Activated T-cell treated with anti-CD3 and anti-CD28 coated beads for 4 hours (primary cell): ENCODE results near the gene LAMB3.
A peak's percentile ranks its signal among the peaks of the same experiment; 100 is the strongest.

Source experiments
- DNase-seq: peaks from one replicate; pipeline ENCODE4 v3.0.0-alpha.2; 2020

The LAMB3 gene

DNA sequence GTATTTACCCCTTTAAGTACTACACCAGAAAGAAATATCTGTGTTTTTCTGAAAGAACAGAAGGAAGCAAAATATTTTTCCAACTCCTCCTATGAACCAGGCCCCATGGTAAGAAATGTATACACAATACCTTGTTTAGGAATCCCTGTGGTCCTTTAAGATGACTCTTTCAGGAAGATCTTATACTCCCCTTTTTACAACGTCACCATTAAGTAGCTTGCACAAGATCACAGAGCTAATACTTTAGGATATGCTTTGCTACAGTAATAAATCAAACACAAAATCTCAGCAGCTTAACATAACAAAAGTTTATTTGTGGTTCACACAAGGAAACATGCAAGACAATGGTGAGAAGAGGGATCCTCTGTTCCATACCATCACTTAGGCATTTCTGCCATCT is 8.8 kb upstream of the LAMB3 start:
- no peak for DNase-seq

DNA sequence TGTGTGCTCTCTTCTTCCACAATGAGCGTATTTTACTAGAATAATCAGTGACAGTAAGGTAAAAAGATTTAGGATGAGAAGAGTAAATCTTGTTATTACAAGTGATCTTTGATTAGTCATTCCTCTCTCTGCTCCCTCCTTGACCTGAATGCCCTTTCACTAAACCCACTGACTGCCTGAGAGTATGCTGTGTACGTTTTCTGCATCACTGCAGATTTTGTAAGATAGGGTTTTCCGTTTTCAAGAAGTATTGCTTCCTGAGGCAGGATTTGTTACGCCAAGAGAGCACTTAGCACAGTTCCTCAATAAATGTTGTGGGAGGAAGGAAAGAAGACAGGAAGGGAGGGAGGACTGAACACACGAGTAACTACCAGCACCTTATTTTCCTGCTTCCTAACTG is 7.7 kb upstream of the LAMB3 start:
- no peak for DNase-seq

DNA sequence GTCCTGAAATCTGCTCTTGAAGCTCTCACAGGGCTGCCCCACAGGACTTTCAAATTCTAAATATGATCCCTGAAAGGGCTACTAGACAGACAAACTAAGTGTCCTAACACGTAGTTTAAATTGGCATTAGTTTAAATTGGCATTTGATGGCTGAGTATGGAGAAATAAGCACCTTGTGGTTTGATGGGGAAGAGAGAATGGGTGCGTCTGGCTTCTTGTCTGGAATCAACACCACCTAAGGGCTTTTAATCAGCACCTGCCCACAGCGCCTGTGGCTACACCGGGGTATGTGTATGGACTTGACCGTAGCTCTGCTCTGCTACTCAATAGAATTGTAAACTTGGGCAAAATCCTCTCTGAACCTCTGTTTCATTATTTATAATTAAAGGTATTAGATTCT is 5.7 kb upstream of the LAMB3 start:
- no peak for DNase-seq

DNA sequence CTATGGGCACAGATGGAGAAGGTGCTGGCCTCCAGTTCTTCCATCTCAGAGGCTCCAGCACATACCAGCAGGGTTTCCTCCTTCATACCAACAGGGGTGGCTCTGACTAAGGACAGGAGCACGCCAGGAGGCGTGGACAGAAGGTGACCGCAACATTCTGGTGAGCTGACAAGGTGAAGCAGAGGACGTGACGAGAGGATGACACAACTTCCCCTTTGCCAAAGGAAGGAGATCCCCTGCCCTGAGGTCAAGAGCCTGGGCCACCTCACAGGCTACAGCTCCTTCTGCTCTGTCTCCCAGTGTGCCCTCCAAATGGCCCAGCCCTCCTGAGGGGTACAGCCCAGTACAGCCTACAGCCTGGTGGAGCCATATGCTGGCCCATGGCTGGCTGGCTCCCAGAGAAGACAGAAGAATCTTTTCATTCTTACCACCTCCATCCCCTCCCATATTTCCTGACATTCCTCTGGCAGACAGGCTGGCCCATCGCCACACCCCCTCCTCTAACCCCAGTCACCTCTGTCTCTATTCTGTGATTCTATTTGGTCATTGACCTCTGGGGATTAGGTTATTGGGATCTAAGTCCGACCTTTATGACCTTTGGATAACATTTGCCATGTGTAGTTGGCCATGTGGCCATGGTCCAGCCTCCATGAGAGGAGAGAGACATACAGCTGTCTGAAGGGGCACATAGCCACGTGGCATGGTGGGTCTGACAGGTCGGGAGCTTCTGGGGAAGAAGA is 5.1 kb upstream of the LAMB3 start:
- DNase-seq: no peak

DNA sequence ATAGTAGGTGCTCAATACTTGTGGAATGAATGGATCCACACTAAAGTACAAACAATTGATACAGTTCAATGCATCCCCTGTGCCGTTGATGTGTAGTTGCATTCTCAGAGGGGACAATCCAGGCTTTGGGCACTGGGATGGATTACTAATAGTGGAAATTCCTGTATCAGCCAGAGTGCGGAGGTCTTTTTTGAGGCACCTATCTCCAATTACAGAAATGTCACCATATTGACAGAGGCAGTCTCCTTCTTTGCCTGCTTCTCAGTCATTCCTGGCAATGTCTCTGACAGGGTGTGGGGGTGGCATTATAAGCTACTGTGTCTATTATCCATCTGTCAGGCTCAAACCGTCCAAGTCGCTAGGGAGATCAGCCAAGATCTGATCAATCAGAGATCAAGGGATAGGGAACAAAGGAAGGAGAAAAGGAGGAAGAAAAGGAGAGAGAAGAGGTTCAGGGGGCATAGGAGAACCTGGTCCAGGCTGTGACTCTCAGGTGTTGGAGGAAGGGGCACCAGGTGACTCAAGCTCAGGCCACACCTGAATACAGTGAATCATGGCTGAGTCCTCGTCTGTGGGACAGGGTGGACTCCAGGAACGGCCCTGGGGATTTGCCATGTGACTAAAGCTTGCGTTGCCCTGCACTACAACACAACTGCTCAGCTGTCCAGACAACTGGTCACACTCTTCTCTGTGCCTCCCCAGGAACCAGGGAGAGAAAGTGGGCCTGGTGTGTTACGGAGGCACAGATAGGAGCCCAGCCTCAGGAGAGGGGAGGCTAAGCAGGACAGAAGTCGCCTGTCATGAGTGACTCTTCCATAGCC is 3.4 kb upstream of the LAMB3 start:
- no peak for DNase-seq

DNA sequence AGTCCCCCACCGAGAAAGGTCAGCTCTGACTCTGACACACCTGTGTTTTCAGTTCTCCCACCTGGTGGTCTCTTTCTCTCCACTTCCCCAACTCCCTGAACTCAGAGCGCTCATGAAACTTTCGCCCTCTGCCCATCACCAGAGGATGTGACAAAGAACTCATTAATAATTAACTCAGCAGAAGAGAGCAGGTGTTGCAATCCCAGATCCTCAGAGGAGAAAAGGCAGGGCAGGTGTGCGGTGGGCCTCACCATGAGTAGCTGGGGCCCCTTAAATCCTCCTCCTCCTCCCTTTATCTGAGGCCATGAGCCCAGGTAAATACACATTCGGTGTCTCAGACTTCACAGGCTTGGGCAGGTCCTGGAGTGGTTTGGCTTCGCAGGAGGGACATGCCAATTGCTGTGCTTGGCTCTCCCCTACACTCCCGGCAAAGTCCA is 1.7 kb upstream of the LAMB3 start:
- no peak for DNase-seq

DNA sequence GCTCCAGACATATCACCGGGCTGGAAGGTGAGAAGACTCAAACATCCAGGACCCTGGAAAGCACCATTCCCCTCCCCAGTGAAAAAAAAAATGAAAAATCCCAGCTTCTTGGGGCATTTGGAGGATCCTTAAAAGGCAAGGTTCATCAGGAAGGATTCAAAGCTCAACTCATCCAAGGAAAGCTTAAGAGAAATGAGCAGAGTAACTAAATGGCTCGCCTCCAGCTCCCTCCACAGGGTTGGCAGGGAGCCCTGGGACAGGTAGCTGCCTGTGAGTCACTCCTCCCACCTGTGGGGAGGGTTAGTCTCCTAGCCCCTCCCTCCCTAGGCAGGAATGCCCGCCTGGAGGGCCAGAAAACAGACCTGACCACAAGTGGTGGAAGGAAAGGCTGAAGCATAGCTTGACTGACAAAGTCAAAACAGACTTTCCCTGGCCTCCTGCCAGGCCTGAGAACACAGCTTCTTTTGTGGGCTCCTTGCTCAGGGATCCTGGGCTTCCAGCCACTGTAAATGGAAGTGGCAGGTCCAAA is 712 bp upstream of the LAMB3 start:
- peak; percentile 21 for DNase-seq

DNA sequence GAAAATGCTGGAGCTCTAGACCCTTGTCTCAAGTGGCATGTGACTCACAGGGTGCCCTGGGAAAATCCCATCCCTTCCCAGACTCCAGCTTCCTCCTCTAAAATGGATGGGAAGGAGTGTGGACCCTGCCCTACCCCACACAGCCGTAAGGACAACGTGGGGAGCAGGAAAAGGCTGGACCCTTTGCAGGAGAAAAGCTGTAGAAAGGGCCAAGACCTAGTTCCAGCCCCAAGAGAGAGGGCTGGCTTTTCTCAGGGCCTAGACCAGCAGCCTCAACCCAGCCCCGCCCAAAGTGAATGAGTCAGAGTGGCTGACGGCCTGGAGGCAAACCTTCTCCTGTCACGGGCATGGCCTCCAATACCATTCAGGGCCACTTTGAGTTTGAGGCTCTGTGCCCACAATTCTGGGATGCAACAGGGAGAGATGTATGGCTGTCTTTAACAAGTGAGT is 1.1 kb downstream of the LAMB3 start:
- DNase-seq: peak; percentile 14

DNA sequence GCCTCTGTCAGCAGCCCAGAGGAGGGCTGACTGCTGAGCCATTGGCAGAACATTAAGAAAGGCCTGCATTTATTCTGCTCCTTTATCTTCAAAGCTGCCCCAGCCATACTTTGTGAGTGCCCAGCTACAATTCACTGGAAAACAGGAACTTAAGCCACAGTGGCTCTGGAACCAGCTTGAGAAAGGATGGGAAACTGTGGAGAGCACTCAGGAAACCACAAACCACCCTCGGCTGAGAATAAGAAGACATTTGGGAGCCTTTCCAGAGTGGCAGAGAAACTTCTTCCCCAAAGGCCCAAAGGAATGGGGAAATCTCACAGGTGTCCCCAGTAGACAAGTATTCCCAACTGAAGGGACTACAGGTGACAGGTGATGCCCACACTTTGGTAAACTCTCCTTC is 1.8 kb downstream of the LAMB3 start:
- DNase-seq: no peak

DNA sequence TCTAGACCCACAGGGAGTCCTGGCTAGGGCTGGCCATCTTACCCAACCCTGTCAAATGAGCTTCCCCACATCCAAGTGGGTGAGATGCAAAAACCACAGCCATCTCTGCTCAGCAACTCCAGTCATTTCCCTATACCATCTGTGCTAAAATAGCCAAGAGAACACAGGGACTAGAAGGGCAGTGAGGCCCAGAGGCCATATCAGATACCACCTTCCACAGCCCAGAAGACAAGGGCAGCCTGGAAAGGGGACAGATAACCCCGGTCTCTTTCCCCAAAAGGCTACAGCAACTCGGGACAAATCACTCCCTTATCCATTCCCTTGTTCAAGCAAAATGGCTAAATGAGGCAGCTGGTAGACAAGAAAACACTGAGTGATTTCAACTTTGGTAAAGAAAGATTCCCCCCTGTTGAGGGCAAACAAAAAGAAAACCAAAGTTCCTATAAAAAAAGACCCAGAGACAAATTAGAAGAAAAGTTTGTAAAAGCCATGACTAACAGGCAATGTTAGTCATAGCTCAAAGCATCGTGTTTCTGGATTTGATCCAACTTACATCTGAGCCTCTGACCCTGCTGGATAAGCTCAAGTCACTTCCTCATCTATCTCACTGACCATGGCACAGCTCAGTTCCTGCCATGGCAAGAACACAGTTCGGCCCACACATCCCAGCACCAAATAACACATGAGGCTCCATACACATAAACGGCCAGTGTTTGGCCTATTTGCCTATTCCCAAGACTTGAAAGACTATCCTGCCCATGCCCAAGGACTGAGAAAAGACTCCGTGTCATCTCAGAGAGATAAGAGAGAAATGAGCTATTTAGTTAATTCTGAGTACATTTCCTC is 3.1 kb downstream of the LAMB3 start:
- DNase-seq: no peak

DNA sequence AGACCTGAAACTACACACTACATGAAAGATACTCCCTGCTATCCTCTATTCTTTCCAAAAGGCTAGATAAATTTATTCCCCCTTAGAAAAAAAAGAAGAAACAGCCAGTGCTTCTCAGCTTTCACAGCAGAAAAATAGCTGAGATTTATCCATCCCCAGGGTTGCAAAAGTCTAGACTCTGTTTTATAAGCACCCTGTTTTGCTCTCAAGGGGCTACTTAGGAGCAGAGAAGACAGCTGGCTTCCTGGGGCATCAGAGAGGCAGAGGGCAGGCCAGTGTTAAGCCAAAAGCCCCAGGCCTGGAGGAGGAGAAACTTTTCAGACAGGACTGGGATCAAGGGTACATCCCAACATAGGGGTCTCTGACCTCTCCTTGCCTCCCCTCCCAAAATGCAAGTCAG is 3.9 kb downstream of the LAMB3 start:
- DNase-seq: no peak

DNA sequence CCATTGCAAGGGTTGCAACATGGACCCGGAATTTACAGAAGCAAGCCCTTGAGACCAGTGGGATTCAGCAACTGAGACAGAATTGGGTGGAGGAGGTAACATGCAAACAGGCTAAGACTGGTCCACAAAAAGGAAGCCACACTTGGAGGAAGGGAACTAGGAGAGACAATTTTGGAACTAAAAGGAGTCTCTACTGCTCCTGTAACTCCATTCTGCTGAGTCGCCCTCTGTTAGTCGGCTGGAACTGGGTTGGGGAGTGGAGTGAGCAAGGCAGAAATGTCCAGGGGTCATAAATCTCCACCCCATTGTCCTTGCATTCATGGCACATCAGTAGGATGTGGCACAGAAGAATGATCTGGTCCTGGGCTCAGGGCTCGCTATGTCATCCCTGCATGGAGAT is 5.1 kb downstream of the LAMB3 start:
- no peak for DNase-seq

DNA sequence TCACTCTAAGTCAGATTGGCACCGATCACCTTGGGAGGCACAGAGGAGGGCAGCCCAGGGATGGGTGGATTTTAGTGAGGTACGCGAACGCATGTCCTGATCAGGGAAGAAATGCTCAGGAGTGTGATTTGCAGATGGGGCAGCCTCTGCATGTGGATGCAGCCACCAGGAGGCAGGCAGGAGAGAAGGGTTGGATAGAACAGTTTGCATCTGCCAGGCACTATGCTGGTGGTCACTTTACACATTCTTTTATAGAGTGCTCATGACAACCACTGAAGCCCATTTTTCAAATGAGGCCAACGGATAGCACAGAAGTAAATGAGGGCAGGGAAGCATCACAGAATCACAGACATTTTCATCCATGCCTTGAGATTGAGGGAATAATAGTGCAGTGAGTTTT is 5.7 kb downstream of the LAMB3 start:
- no peak for DNase-seq

DNA sequence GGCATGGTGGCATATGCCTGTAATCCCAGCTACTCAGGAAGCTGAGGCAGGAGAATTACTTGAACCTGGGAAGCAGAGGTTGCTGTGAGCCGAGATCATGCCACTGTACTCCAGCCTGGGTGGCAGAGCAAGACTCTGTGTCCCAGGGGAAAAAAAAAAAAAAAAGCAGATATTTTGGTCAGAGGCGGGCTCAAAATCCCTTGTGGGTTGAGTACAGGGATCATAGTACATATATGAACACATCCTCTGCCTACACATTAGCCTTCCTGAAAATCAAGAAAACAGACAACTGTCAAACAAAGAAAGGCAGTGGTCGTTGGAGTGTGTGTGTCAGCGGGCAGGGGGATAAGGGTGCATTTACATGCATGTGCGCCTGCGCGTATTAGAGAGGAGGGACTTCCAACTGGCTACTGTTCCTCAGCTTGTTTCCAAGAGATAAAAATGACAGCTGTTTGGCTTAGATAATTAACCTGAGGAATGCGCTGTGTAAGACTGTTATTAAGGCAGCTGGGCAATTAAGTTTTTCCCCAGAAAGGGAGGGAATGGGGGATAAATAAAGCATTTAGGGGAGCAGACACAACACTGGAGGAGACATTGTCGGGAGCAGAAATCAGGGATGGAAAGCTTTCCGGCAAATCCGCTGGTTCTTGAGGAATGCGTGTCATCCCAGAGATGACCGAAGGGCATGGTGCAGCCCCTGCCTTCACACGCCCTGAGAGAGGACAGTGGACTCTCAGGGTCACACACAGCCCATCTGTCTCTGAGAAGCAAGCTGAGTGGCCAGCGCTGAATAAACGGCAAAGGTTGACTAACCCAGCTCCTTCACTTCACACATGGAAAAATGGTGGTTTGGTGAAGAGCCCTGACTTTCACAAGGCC is 6.4 kb downstream of the LAMB3 start:
- DNase-seq: no peak

DNA sequence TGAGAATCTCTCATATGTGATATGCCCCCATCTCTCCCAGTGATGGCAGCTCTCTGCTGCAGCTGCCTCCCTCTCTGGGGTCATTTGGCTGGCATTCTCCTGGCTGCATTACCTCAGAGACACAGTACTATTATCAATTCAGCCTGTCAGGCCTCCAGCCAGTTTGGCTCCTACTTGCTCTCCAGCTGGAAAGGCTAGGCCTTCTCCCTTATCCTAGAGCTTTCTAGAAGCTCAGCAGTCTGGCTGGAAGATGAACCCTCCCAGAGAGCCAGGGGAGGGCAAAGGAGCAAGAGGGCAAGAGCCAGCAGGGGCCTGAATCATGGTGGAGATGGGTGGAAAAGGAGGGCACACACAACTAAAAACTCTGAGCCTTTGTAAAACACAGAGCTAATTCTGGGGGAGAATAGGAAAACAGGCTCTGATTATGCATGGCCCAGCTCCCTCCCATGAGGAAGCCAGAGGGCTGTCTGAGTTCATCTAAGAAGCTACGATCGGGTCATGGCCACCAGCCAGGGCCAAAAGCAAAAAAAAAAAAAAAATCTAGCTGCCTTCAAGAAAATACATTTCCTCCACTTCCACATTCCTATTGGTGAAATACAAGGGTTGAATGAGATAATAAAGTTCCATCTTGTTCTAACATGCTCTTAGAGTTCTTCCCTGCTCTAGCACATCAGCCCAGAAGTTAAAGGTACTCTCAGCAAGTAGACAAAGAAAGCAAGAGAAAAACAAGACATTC is 8.8 kb downstream of the LAMB3 start:
- DNase-seq: no peak

DNA sequence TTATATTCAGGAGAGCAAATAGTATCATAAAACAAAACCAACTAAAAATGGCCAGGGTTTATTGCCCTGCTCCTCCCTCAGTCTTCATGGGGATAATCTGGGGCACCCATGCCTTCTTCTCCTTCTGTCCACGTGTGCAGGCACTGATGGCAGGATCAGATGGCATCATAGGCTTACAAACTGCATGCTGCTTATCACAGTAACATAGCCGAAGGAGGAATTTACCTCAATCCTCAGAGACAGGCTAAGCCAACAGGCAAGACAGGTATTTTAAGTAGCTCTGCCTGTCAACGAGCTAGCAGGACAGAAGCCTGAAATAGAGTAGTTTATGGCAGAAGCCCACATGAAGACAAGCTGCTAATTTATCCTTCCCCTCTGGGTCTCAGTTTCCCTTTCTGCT is 9.4 kb downstream of the LAMB3 start:
- DNase-seq: no peak

DNA sequence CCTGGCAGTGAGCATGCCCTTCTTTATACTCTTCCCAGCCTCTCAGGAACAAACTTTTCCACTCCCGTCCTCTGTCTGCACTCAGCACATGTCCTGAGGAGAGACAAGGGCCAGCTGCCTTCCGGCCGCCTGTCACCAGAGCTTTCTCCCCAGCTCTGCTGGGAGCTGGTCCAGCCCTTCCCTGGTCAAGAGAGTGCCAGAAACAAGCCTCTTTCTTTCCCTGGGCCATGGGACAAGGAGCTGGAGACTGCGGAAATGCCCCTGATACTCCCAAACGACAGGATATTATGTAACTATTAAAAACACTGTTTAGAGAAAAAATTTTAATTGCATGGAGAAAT is 10.4 kb downstream of the LAMB3 start:
- no peak for DNase-seq

DNA sequence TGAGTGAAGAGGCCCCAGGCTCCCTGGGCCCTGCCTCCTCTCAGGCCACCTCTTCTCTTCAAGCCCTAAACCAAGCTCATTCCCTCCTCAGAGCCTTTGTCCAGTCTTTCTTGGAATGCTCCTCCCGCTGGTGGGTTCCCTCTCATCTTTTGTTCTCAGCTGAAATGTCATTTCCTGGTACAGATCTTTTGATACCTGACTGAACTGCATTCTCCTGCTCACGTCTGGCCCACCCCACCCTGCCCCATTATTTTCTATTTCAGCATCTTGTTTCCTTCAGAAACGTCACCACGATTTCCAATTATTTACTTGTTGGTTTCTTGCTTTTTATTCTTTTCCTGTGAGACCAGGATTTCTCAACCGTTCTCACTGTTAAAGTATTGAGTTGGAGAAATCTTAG is 16.4 kb downstream of the LAMB3 start:
- no peak for DNase-seq

DNA sequence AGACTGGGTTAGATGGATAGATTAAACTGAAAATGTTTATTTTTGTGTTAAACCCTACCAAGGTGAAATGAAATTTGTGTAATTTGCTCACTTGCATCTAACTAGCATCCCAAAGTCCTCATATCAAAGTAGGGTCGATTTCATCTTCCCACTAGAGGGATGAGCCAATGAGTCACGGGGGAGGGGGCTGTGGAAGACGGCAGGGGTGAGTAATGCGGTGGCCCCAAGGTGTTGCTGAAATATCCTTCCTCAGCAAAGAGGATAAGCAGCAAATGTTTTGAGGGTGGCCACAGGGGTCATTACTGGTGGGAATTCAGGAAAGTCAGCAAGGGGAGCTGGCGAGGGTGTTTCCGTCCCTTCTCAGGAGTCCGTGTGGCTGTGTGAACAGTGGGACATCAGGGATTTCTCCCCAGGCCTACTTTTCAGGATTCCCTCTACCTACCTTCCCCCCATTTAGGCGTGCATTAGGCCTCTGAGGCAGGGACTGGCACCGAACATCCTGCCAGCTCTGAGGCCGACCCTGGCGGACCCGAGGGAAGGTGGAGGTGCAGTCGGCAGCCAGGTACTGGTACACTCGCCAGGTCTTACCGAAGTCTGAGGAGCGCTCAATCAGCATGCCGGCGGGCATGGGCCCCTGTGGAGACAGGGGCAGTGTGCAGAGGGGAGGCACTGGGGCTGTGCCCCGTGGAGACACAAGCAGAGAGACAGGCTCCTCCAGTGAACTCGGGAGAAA is 18.1 kb downstream of the LAMB3 start:
- DNase-seq: no peak

DNA sequence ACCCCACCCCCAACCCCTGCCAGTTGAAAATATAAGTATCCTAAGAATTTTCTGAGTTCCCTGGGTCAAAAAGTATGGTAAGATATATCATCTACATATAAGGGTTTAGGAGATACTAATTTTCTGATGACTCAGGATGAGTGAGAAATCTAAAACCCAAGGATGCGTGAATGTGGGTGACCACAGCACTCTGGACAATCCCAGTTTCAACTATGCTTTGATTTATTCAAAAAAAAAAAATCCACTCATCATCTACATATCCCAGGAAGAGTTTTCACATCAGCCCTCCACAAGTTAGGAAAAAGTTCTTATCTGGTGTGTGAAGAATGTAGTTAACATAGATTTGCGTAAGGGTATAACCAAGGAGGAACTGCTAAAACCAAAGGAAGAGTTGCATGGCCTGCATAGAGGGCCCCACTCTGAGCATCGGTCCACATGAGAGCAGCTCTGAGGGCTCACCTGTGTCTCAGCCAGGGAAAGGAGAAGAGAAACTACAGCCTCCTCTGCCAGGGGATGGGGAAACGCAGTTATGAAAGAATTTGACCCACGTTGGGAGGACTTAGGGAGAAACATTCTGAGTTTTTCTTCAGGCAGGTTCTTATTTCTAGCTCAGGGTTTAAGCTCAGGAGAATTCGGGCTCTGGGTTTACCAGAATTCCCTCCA is 18.8 kb downstream of the LAMB3 start:
- DNase-seq: no peak
